ENCODE measurements around the gene COL26A1. TPM values are rescaled to one million over a fixed set of nuclear protein-coding genes. Genes with fewer than 3 reads are reported as not detected.

COL26A1 gene
- total RNA-seq, 1 donor from 2014 or later: 66.2 TPM

DNA sequence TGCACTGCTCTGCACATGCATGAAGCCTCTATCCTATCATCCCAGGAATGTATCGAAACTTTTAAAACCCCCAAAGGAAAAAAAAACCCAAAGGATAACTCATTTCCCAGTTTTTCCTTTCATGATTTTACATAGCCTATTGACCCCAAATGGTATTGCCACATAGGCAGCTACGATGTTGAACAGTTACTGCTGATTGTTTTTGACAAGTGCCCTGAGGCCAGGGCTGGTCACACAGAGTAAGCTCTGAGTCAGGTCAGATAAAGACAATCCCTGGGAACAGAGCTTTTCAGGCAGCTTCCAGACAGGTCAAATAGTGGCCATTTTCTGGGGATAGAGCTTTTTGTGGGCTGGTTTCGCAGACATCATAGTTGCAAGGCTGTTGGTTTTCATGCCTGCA, 214.3 kb downstream of the COL26A1 start:
- H3K27ac Mint-ChIP-seq (ENCODE audit: unreplicated experiment): no peak overlapping the region
- TF ChIP-seq, protein P1, sequence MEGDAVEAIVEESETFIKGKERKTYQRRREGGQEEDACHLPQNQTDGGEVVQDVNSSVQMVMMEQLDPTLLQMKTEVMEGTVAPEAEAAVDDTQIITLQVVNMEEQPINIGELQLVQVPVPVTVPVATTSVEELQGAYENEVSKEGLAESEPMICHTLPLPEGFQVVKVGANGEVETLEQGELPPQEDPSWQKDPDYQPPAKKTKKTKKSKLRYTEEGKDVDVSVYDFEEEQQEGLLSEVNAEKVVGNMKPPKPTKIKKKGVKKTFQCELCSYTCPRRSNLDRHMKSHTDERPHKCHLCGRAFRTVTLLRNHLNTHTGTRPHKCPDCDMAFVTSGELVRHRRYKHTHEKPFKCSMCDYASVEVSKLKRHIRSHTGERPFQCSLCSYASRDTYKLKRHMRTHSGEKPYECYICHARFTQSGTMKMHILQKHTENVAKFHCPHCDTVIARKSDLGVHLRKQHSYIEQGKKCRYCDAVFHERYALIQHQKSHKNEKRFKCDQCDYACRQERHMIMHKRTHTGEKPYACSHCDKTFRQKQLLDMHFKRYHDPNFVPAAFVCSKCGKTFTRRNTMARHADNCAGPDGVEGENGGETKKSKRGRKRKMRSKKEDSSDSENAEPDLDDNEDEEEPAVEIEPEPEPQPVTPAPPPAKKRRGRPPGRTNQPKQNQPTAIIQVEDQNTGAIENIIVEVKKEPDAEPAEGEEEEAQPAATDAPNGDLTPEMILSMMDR (IDR thresholded peaks at IDR 0.05; ENCODE audit: partially characterized antibody, unreplicated experiment): no peak
- DNase-seq: no peak
- peaks cover 4% of the 10 kb centered on the region for H3K27me3 Mint-ChIP-seq (ENCODE audit: unreplicated experiment)
- no peaks in the 10 kb centered on the region for H3K4me1 Mint-ChIP-seq (ENCODE audit: low read depth, unreplicated experiment)
- H3K4me3 Mint-ChIP-seq (ENCODE audit: unreplicated experiment): no peak overlapping the region
- H3K9me3 Mint-ChIP-seq (ENCODE audit: unreplicated experiment): peaks cover 5% of the 10 kb centered on the region
- peaks cover 6% of the 10 kb centered on the region for H3K36me3 Mint-ChIP-seq (ENCODE audit: unreplicated experiment)

DNA sequence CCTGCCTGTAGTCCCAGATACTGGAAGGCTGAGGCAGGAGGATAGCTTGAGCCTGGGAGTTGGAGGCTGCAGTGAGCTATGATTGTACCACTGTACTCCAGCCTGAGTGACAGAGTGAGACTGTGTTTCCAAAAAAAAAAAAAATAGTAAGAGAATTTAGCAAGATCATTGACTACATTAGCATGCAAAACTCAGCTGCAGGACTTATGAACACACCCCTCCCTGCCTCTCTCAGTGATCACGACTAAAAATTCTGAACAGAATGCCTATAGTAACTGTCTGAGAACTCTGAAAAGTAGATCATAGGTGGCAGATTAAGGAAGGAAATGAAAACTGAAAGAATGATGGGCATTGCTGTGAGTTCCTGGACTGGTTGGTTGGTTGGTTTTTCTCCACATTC, 215.9 kb downstream of the COL26A1 start:
- Mint-ChIP-seq H3K9me3 (ENCODE audit: unreplicated experiment) (peaks cover 6% of the 10 kb centered on the region), H3K27me3 (ENCODE audit: unreplicated experiment) (peaks cover 4% of the 10 kb centered on the region), H3K4me3 (ENCODE audit: unreplicated experiment) (no peak overlapping the region), H3K4me1 (ENCODE audit: low read depth, unreplicated experiment) (no peaks in the 10 kb centered on the region), H3K36me3 (ENCODE audit: unreplicated experiment) (peaks cover 3% of the 10 kb centered on the region), H3K27ac (ENCODE audit: unreplicated experiment) (no peak overlapping the region)
- TF ChIP-seq, protein P1 (IDR thresholded peaks at IDR 0.05; ENCODE audit: partially characterized antibody, unreplicated experiment): no peak
- no peak for DNase-seq

DNA sequence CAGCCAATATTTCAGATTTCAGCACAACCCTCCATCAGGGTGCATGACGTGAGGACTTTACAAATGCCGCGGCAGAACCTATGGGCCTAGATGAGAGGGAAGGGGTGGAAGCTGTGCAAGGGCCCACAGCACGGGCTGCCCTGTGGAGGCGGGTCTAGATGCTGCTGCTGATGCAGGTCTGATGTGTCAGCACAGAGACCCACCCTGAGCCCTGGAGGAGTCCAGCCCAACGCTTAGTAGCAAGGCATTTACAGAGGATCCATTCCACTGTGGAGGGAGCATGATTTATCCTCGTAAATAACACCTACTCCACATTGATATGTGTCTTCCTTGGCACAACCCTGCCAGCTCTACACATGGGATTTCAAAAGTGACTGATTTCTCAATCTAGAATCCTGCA, 217.9 kb downstream of the COL26A1 start:
- Mint-ChIP-seq H3K4me1 (ENCODE audit: low read depth, unreplicated experiment) (no peaks in the 10 kb centered on the region), H3K9me3 (ENCODE audit: unreplicated experiment) (peaks cover 4% of the 10 kb centered on the region), H3K4me3 (ENCODE audit: unreplicated experiment) (no peak overlapping the region), H3K27ac (ENCODE audit: unreplicated experiment) (no peak overlapping the region), H3K27me3 (ENCODE audit: unreplicated experiment) (peaks cover 2% of the 10 kb centered on the region), H3K36me3 (ENCODE audit: unreplicated experiment) (no peaks in the 10 kb centered on the region)
- DNase-seq: no peak
- TF ChIP-seq, protein P1 (IDR thresholded peaks at IDR 0.05; ENCODE audit: partially characterized antibody, unreplicated experiment): no peak

DNA sequence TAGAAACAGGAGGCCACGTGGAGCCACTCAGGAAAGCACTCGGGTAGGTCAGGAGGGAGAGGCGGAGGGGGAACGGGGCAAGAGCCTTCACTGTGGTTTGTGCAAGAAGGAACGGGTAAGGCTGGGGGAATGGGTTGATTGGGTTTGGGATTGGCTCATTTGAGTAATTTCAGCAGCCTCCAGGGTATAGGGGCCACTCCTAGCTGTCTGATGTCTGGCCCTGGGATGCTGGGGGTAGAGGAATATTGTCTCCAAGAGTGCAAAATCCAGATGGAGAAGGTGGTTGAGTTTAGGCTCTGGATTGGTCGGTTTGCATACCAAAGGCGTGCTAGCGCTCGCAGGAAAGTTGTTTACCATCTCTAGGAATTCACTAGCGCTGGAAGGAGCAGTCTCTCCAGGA, 219.2 kb downstream of the COL26A1 start:
- H3K27me3 Mint-ChIP-seq (ENCODE audit: unreplicated experiment): peaks cover 3% of the 10 kb centered on the region
- no peaks in the 10 kb centered on the region for H3K36me3 Mint-ChIP-seq (ENCODE audit: unreplicated experiment)
- no peaks in the 10 kb centered on the region for H3K4me1 Mint-ChIP-seq (ENCODE audit: low read depth, unreplicated experiment)
- no peak overlapping the region for H3K27ac Mint-ChIP-seq (ENCODE audit: unreplicated experiment)
- H3K4me3 Mint-ChIP-seq (ENCODE audit: unreplicated experiment): no peak overlapping the region
- TF ChIP-seq, protein P1 (IDR thresholded peaks at IDR 0.05; ENCODE audit: partially characterized antibody, unreplicated experiment): no peak
- DNase-seq: no peak
- H3K9me3 Mint-ChIP-seq (ENCODE audit: unreplicated experiment): peaks cover 2% of the 10 kb centered on the region

DNA sequence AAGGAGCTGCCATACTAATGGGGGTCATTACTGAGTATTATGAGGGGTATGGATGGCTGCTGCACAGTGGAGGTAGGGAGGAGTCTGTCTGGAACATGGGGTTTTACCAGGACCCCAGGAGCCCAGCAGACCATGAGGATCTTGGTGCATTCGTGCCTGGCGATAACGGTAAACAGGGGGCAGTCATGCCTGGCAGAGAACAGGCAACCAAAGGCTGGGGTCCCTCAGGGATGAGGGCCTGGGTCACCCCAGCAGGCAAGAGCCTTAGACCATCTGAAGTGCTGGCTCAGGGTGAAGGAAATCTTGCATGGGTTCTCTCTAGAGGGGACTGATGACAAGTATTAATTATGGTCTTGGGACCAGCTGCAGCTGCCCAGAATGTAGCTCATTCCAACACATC, 220.3 kb downstream of the COL26A1 start:
- no peak for DNase-seq
- H3K9me3 Mint-ChIP-seq (ENCODE audit: unreplicated experiment): peaks cover 2% of the 10 kb centered on the region
- H3K27me3 Mint-ChIP-seq (ENCODE audit: unreplicated experiment): peaks cover 7% of the 10 kb centered on the region
- H3K4me1 Mint-ChIP-seq (ENCODE audit: low read depth, unreplicated experiment): no peaks in the 10 kb centered on the region
- no peak overlapping the region for H3K4me3 Mint-ChIP-seq (ENCODE audit: unreplicated experiment)
- no peak overlapping the region for H3K27ac Mint-ChIP-seq (ENCODE audit: unreplicated experiment)
- TF ChIP-seq, protein P1 (IDR thresholded peaks at IDR 0.05; ENCODE audit: partially characterized antibody, unreplicated experiment): no peak
- no peaks in the 10 kb centered on the region for H3K36me3 Mint-ChIP-seq (ENCODE audit: unreplicated experiment)

Measured in glutamatergic neuron (in vitro differentiated cells).